Lower leg skin (tissue), 4 donors: Measurements from ENCODE around the gene EXOC6B. TPM values are rescaled to one million over a fixed set of nuclear protein-coding genes. Genes with fewer than 3 reads are reported as not detected.
"Not testable (repeated sequence)": the region's sequence is repeated elsewhere in the genome, so short reads cannot be mapped to it uniquely, and the experiment has no call there.

ENCODE experiments used
- DNase-seq, 2 donors: peaks; one replicate each; pipeline ENCODE4 v3.0.0-alpha.2; 2019; ENCODE audit warnings: low spot score in 2 of 2
- H3K4me3 ChIP-seq: fragments of 200-600 bp; sonication (generic); 2 replicates; pipeline ENCODE4 v1.5.1; 2017; ENCODE audit warnings: mild to moderate bottlenecking, low read depth; ENCODE audit not compliant: poor library complexity, severe bottlenecking
- CTCF ChIP-seq, 3 donors: fragments of 450-650 bp; IDR thresholded peaks; one replicate each; pipeline ENCODE4 v1.5.1; 2016; ENCODE audit warnings: antibody characterized with exemption in 3 of 3, mild to moderate bottlenecking in 3 of 3, moderate library complexity in 2 of 3
- POLR2A ChIP-seq, 2 donors: fragments of 450-650 bp; IDR thresholded peaks; one replicate each; pipeline ENCODE4 v1.6.1; 2016 to 2017; ENCODE audit warnings: antibody characterized with exemption in 2 of 2, mild to moderate bottlenecking in 1 of 2, moderate library complexity in 1 of 2
- WGBS, 2 donors: methylation state at CpG; one replicate each; pipeline ENCODE4 v1.1.5; 2018; 5-methylcytosine and 5-hydroxymethylcytosine counted together
- intact Hi-C: fragments of 100-400 bp; cut with DNase I; formaldehyde crosslinking; loops from one replicate; pipeline ENCODE4 v1.15.0; 2023; ENCODE audit warnings: low total_unique reads
- total RNA-seq, 4 donors: library from RNA; depleted of rRNA; stranded (reverse); fragments of >200 nt; gene quantifications; one replicate each; pipeline ENCODE4 v1.1.0, GENCODE V29; 2016

EXOC6B gene
- total RNA-seq, 4 donors from 2014 or later = 85.8 to 164 (median 103) TPM

- TF ChIP-seq POLR2A (IDR thresholded peaks at IDR 0.05) = no peak
- TF ChIP-seq CTCF (IDR thresholded peaks at IDR 0.05) = no peak
- WGBS, 2 donors = 84 to 87% methylated on average over 3 of the region's 3 CpGs
- intact Hi-C loops = no loop called here
- DNase-seq = no peak
- no peak overlapping the region for H3K4me3 ChIP-seq
These were observed 282.2 kb downstream of the EXOC6B start for GRCh38 chr2:72543497-72544216.

GRCh38 chr2:72539071-72539552, 286.7 kb downstream of the EXOC6B start:
- DNase-seq = no peak
- TF ChIP-seq POLR2A (IDR thresholded peaks at IDR 0.05) (no peak), CTCF (IDR thresholded peaks at IDR 0.05) (no peak)
- intact Hi-C loops = no loop called here
- 49 to 62% methylated on average over 2 of the region's 2 CpGs for WGBS, 2 donors
- no peak overlapping the region for H3K4me3 ChIP-seq

- no peak overlapping the region for H3K4me3 ChIP-seq
- TF ChIP-seq POLR2A (IDR thresholded peaks at IDR 0.05) (no peak), CTCF (IDR thresholded peaks at IDR 0.05) (no peak)
- intact Hi-C loops = no loop called here
- no peak for DNase-seq
- 87 to 91% methylated on average over 2 of the region's 2 CpGs for WGBS, 2 donors
These were observed 287.3 kb downstream of the EXOC6B start for GRCh38 chr2:72538486-72538885.

GRCh38 chr2:72535586-72535985, 290.2 kb downstream of the EXOC6B start:
- H3K4me3 ChIP-seq, intact Hi-C loops, DNase-seq: not testable (repeated sequence)
- 95 to 98% methylated on average over 8 of the region's 8 CpGs for WGBS, 2 donors

GRCh38 chr2:72533765-72534164, 292.1 kb downstream of the EXOC6B start:
- intact Hi-C loops = no loop called here
- WGBS, 2 donors = 40 to 53% methylated on average over 1 of the region's 1 CpG
- no peak for TF ChIP-seq POLR2A (IDR thresholded peaks at IDR 0.05)
- TF ChIP-seq CTCF (IDR thresholded peaks at IDR 0.05) = no peak
- H3K4me3 ChIP-seq = no peak overlapping the region
- DNase-seq = no peak

- no peak for TF ChIP-seq CTCF (IDR thresholded peaks at IDR 0.05)
- no peak for TF ChIP-seq POLR2A (IDR thresholded peaks at IDR 0.05)
- intact Hi-C loops = no loop called here
- 82 to 94% methylated on average over 1 of the region's 1 CpG for WGBS, 2 donors
- no peak for DNase-seq
- no peak overlapping the region for H3K4me3 ChIP-seq
These were observed 298.4 kb downstream of the EXOC6B start for GRCh38 chr2:72527424-72527823.
